GM18519 (cell line): ENCODE data around the gene CASTOR1.

ENCODE experiments used
- ATAC-seq: cut with Tn5 transposase; IDR thresholded peaks from one replicate; pipeline ENCODE4 v1.9.1; 2021; ENCODE audit warnings: mild to moderate bottlenecking, moderate library complexity; ENCODE audit not compliant: unreplicated experiment, low FRiP score

CASTOR1 gene

DNA sequence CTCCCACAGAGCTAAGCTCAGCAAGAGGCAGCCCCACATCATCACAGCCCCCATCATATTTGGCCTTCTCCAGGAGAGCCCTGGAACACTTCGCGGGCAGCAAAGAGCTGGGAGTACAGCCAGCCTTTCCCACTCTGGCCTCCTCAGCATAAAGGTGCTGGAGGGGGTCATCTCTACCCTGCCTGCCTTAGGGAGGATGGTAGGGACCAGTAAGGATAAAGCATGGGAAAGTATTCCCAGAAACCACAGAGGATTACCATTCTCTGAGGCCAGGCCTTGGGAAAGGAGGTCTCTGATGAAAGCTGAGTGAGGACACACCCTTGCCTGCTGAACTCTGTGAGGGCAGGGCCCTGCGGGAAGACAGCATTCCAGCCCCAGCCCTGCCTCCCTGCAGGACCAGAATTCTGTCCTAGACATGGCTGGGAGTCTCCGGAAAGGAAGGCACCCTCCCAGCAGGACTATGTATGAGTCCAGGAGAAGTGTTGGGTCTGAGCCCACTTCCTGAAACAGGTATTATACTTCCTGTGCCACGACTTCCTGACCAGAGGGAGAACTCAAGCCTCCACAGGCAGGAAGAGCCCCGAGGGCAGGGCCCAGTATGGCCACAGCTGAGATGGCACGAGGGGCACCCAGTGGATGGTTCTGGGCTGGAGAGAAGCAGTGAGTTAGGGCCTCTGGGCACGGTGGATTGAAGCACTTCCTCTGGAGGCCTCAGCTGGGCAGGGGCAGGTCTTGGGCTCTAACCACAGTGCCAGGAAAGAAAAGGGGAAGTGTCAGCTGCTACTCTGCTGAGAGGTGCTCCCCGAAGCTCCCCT, 12.9 kb upstream of the CASTOR1 start:
- ATAC-seq = no peak

DNA sequence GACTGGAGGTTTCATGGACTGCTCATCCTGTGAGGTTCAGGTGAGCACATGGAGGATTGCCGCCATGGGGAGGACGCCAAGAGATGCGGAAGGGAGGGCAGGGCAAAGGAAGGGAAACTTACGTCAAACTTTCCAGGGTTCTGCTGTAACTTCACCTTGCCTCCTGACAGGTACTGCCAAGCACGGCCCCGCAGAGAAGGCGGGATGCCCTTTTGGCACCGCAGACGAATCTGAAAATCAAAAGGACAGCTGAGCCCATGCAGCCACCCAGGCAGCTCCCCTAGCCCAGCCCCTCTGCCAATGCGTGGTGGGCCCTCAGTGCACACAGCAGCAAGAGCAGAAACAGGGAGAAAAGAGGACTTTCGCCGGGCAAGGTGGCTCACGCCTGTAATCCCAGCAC, 10.0 kb upstream of the CASTOR1 start:
- no peak for ATAC-seq

GRCh38 chr22:30297991-30298701, 8.8 kb upstream of the CASTOR1 start:
- no peak for ATAC-seq

GRCh38 chr22:30297276-30297990, 8.1 kb upstream of the CASTOR1 start:
- no peak for ATAC-seq

GRCh38 chr22:30296833-30297232, 7.5 kb upstream of the CASTOR1 start:
- no peak for ATAC-seq

DNA sequence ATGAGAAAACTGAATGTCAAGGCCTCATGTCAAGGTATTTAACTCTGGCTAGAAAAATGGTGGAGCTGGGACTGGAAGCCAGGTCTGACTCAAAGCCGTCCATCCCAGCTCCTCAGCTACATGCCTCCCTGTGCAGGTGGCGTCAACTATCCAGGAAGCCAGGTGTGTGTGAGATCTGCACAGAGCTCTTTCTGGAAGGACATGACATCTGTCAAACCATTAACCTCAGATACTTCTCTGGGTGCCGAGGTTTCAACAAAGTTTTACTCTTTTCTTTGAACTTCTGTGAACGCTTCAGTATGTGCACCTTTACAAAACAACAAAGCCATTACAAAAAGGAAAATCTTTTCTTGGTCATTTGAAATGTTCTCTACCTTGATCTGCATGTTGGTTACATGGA, 7.0 kb upstream of the CASTOR1 start:
- ATAC-seq = no peak

DNA sequence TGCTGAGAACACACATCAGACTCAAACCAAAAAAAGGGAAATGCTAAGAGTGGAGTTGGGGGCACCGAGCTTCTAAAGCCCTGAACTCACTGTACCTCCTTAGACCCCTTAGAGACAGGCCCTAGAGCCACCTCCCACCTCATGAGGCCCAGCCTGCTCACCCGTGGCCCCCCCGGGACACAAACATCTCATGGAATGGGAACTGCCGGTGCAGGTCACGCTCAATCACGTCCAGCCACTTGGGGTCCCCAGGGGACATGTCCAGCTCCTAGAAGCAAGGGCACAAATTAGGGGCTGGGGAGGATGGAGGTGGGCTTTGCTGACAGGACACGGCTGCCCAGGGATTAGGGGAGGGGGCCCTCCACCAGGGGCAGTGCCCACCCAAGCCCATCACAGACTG, 6.3 kb upstream of the CASTOR1 start:
- ATAC-seq = no peak

- no peak for ATAC-seq
These were observed 5.5 kb upstream of the CASTOR1 start for GRCh38 chr22:30294830-30295229.

DNA sequence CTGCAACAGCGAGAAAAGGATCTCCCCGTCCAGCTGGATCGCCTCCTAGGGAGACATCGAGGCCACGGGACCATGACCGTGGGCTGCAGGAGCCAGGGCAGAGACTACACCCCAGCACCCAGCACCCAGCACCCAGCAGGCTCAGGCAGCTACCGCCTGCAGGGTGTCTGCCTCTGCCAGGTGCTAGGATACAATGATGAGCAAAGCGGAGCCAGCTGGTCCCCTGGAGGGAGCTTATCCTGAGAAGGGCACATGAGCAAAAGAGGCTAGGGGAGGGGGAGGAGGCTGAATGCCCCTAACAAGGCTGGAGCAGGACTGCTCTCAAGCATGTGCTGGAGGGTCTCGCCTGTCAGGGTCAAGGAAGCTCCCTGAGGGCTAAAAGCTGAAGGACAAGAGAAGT, 4.8 kb upstream of the CASTOR1 start:
- ATAC-seq = no peak

DNA sequence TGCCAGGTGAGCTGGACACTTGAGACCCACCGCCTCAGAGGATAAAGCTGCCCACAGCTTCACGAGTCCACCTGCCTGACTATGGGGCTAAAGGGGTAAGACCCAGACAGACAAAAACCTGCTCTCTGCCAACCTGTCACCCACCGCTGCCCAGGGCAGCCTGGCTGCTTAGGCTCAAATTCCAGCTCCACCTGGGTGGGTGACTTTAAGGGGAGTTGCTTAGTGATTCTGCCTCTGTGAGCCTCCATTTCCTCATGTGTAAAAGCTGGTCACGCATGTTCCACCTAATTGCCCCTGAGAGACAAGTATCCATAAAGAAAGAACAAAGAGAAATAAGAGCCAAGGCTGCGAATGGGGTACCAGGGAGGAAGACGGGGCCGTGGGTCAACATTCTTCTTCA, 3.7 kb upstream of the CASTOR1 start:
- no peak for ATAC-seq

DNA sequence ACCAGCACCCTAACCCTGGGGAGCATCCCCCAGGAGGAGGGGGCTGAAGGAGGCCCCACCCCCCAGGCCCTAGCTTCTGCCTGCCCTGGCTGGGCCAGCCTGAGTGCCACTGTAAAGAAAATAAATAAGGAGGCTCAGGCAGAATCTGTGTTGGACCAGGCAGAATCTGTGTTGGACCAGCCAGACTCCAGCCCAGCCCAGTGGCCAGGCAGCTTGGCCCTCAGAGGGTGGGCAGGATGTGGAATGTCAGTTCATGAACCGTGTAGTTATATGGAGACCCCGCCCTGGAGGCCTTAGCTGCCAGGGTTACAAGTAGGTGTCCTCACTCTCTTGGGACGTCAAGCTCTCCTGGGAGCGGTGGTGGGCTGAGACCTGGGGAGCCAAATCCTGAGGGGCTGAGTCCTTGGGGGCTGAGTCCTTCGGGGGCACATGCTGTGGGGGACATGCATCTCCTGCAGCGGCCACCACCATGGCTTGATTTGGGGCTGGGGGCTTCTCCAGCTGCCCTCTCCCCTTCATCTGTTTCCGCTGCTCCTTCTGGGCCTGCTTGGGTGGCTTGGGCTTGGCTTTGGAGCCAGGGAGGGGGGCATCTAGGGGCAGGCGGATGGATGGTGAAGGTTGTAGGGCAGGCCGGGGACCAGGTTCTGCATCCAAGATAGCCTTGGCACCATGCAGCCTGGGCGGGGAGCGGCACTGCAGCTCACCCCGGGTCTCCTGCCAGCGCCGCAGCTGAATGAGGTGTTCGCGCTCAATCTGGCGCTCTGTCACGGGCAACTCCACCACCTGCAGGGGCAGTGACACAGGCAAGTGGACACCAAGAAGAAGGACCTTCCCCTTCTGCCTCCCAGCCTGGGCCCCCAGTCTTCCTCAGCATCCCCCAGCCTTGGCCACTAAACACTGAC, 3.0 kb upstream of the CASTOR1 start:
- no peak for ATAC-seq

DNA sequence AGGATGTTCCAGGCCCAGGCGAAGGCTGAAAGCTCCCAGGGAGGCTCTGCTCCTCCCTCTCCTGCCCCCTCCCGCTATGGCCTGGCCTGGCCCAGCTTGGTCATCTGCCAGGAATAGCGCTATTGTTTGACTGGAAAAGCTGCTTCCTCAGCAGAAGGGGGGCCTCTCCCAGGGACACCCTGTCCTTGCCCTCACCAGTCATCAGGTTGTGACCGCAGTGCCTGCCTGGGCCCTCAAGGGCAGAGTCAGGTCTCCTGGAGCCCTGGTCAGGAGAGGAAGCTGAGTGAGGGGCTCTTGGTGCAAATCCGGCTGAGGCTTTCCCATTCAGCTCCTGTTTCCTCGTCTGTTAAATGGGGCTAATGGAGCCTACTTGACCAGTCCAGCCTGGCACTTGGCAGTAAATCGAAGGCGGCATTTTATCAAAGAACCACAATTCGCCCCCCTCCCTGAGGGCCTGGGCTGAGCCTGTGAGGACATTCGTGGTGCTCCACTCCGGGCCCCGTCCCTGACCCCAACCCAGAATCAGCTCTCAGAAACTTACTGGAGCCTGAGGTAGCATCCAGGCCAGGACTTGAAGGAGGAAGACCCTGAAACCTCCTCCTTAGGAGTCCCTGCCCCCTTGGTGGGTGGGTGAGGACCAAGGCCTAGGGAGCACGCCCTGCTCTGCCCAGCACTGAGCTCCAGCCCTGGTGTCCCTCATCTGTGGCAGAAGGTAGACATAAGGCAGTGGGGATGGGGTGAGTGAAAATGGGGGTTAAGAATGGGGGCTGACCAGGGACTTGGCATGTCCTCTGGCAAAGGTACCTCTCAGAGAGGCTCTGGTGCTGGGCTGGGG, 2.0 kb upstream of the CASTOR1 start:
- no peak for ATAC-seq

GRCh38 chr22:30290342-30291057, 1.2 kb upstream of the CASTOR1 start:
- no peak for ATAC-seq

DNA sequence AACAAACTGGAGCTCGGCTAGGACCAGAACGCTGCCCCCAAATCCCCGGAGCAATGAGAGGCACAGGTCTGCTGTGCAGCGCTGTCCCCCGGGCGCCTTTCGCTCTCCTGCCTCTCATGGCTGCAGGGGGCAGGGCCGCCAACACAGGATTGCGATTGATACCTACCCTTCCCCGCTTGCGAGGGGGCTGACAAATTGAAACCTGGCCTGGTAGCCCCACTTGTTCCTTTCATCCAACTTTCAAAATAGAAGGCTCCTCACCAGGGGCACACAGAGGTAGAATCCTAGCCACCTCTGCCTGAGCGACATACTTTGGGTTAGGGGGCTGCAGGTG, 642 bp upstream of the CASTOR1 start:
- no peak for ATAC-seq

GRCh38 chr22:30288419-30289140, 725 bp downstream of the CASTOR1 start:
- ATAC-seq = no peak

DNA sequence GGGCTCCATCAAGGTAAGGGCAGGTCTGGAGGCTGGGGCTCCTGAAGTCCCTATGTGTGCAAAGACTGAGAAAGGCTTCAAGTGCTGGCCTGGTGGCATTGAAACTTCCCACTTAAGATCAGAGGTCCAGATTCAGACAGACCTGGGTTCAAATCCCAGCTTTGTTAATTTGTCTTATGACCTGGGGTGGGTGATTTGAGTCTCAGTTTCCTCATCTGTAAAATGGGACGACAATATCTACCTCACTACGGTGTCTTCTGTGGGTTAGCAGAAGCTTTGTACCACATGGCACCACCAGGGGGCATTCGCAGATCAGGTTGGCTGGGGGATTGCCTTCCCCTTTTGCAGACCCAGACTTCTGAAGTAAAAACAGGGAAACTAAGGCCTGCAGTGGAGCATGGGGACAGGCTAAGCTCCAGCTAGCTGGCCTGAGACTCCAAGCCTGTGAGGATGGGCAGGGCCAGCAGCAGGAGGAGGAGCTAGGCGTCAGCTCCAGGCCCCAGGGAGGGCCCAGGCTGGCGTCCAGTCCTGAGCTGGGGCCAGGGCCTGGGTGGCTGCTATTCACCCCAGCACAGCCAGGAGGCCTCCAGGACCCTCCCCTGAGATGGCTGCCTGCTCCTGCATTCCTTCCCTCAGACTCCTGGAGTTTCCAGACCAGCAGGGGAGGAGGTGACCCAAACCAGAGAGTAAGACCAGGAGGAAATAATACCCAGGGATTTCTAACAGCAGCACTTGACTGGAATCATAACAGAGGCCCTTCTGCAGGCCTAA, 1.5 kb downstream of the CASTOR1 start:
- no peak for ATAC-seq

GRCh38 chr22:30286813-30287647, 2.3 kb downstream of the CASTOR1 start:
- ATAC-seq = no peak
